ENCODE measurements around the gene ZNF394.
A peak's percentile ranks its signal among the peaks of the same experiment; 100 is the strongest.

ZNF394 gene

GRCh38 chr7:99535667-99536066 is 35.6 kb upstream of the ZNF394 start:
- no peaks in the 10 kb centered on the region for H3K4me1 ChIP-seq (ENCODE audit: control insufficient read depth in 2 of 2, insufficient read depth in 1 of 2, low read depth in 1 of 2, low read length in 2 of 2)
- H3K4me2 ChIP-seq (ENCODE audit: insufficient read depth, low read length, poor library complexity, severe bottlenecking) = no peak overlapping the region
- H3K27ac ChIP-seq (replicated peaks; ENCODE audit: low read length) = no peak overlapping the region
- H4K8ac ChIP-seq (ENCODE audit: low read depth, low read length) = no peak overlapping the region
- H3K23ac ChIP-seq (ENCODE audit: low read depth, low read length, poor library complexity) = no peak overlapping the region
- H3K79me1 ChIP-seq (ENCODE audit: low read depth, low read length) = no peaks in the 10 kb centered on the region
- no peak overlapping the region for H3K14ac ChIP-seq (ENCODE audit: low read length)
- H2BK15ac ChIP-seq (ENCODE audit: low read length) = no peak overlapping the region
- no peak overlapping the region for H2BK120ac ChIP-seq (ENCODE audit: low read depth, low read length)
- H3K18ac ChIP-seq (ENCODE audit: low read length) = no peak overlapping the region
- H2BK12ac ChIP-seq (ENCODE audit: low read length) = no peak overlapping the region
- no CpG with 5 or more reads among the region's 2 CpGs for WGBS, 2 donors (ENCODE audit: extremely low coverage in 2 of 2, insufficient read length in 2 of 2, insufficient replicate concordance in 1 of 2)
- H3K36me3 ChIP-seq (replicated peaks in 1 of 2; ENCODE audit: control insufficient read depth in 2 of 2, insufficient read depth in 2 of 2, low read length in 2 of 2) = peaks cover 26 to 39% of the 10 kb centered on the region in 2 donors
- H4K91ac ChIP-seq (ENCODE audit: low read depth, low read length, poor library complexity) = no peak overlapping the region
- H3K27me3 ChIP-seq (ENCODE audit: control insufficient read depth in 3 of 3, insufficient read depth in 3 of 3, low read depth in 1 of 3, low read length in 3 of 3) = no peaks in the 10 kb centered on the region
- H3K9ac ChIP-seq (ENCODE audit: low read depth, low read length, poor library complexity) = no peak overlapping the region
- no peak overlapping the region for H2BK5ac ChIP-seq (ENCODE audit: low read length)
- H3K9me3 ChIP-seq (replicated peaks in 1 of 2; ENCODE audit: control insufficient read depth in 2 of 2, insufficient read depth in 1 of 2, low read depth in 1 of 2, low read length in 2 of 2) = peaks cover 40 to 47% of the 10 kb centered on the region in 2 donors
- H2AFZ ChIP-seq (ENCODE audit: low read length) = no peak overlapping the region
- H3K4ac ChIP-seq (ENCODE audit: low read length) = no peak overlapping the region
- H3K4me3 ChIP-seq (ENCODE audit: low read length in 2 of 2) = no peak overlapping the region
- DNase-seq (ENCODE audit: low spot score) = no peak
- H2AK5ac ChIP-seq (ENCODE audit: low read depth, low read length) = no peak overlapping the region

- Histone ChIP-seq H2BK15ac (ENCODE audit: low read length) (no peak overlapping the region), H3K9me3 (replicated peaks in 1 of 2; ENCODE audit: control insufficient read depth in 2 of 2, insufficient read depth in 1 of 2, low read depth in 1 of 2, low read length in 2 of 2) (peaks cover 44 to 57% of the 10 kb centered on the region in 2 donors), H3K23ac (ENCODE audit: low read depth, low read length, poor library complexity) (no peak overlapping the region), H3K4me2 (ENCODE audit: insufficient read depth, low read length, poor library complexity, severe bottlenecking) (no peak overlapping the region), H3K27me3 (ENCODE audit: control insufficient read depth in 3 of 3, insufficient read depth in 3 of 3, low read depth in 1 of 3, low read length in 3 of 3) (no peaks in the 10 kb centered on the region), H3K4me1 (ENCODE audit: control insufficient read depth in 2 of 2, insufficient read depth in 1 of 2, low read depth in 1 of 2, low read length in 2 of 2) (no peaks in the 10 kb centered on the region), H3K27ac (replicated peaks; ENCODE audit: low read length) (no peak overlapping the region), H2BK12ac (ENCODE audit: low read length) (no peak overlapping the region), H3K14ac (ENCODE audit: low read length) (no peak overlapping the region), H2AK5ac (ENCODE audit: low read depth, low read length) (no peak overlapping the region), H3K4me3 (ENCODE audit: low read length in 2 of 2) (no peak overlapping the region), H4K91ac (ENCODE audit: low read depth, low read length, poor library complexity) (no peak overlapping the region), H3K18ac (ENCODE audit: low read length) (no peak overlapping the region), H2BK120ac (ENCODE audit: low read depth, low read length) (no peak overlapping the region), H4K8ac (ENCODE audit: low read depth, low read length) (no peak overlapping the region), H2BK5ac (ENCODE audit: low read length) (no peak overlapping the region), H3K79me1 (ENCODE audit: low read depth, low read length) (no peaks in the 10 kb centered on the region), H3K4ac (ENCODE audit: low read length) (no peak overlapping the region), H2AFZ (ENCODE audit: low read length) (no peak overlapping the region), H3K9ac (ENCODE audit: low read depth, low read length, poor library complexity) (no peak overlapping the region), H3K36me3 (replicated peaks in 1 of 2; ENCODE audit: control insufficient read depth in 2 of 2, insufficient read depth in 2 of 2, low read length in 2 of 2) (peaks cover 42 to 78% of the 10 kb centered on the region in 2 donors)
- DNase-seq (ENCODE audit: low spot score) = no peak
- no CpG with 5 or more reads among the region's 12 CpGs for WGBS, 2 donors (ENCODE audit: extremely low coverage in 2 of 2, insufficient read length in 2 of 2, insufficient replicate concordance in 1 of 2)
Measured at GRCh38 chr7:99531354-99531765, 31.3 kb upstream of the ZNF394 start.

GRCh38 chr7:99525713-99526440 is 25.8 kb upstream of the ZNF394 start:
- H2AFZ ChIP-seq (ENCODE audit: low read length) = no peak overlapping the region
- WGBS, 2 donors (ENCODE audit: extremely low coverage in 2 of 2, insufficient read length in 2 of 2, insufficient replicate concordance in 1 of 2) = no CpG with 5 or more reads among the region's 21 CpGs
- H3K36me3 ChIP-seq (replicated peaks in 1 of 2; ENCODE audit: control insufficient read depth in 2 of 2, insufficient read depth in 2 of 2, low read length in 2 of 2) = peaks cover 25 to 86% of the 10 kb centered on the region in 2 donors
- H3K27ac ChIP-seq (replicated peaks; ENCODE audit: low read length) = no peak overlapping the region
- H3K4me2 ChIP-seq (ENCODE audit: insufficient read depth, low read length, poor library complexity, severe bottlenecking) = no peak overlapping the region
- no peaks in the 10 kb centered on the region for H3K4me1 ChIP-seq (ENCODE audit: control insufficient read depth in 2 of 2, insufficient read depth in 1 of 2, low read depth in 1 of 2, low read length in 2 of 2)
- H4K8ac ChIP-seq (ENCODE audit: low read depth, low read length) = no peak overlapping the region
- H2BK5ac ChIP-seq (ENCODE audit: low read length) = no peak overlapping the region
- H3K27me3 ChIP-seq (ENCODE audit: control insufficient read depth in 3 of 3, insufficient read depth in 3 of 3, low read depth in 1 of 3, low read length in 3 of 3) = no peaks in the 10 kb centered on the region
- H3K4me3 ChIP-seq (ENCODE audit: low read length in 2 of 2) = no peak overlapping the region
- H3K18ac ChIP-seq (ENCODE audit: low read length) = no peak overlapping the region
- no peak overlapping the region for H4K91ac ChIP-seq (ENCODE audit: low read depth, low read length, poor library complexity)
- no peak overlapping the region for H3K14ac ChIP-seq (ENCODE audit: low read length)
- H2BK15ac ChIP-seq (ENCODE audit: low read length) = no peak overlapping the region
- H3K79me1 ChIP-seq (ENCODE audit: low read depth, low read length) = no peaks in the 10 kb centered on the region
- no peak for DNase-seq (ENCODE audit: low spot score)
- H3K4ac ChIP-seq (ENCODE audit: low read length) = no peak overlapping the region
- H2BK12ac ChIP-seq (ENCODE audit: low read length) = no peak overlapping the region
- H3K23ac ChIP-seq (ENCODE audit: low read depth, low read length, poor library complexity) = peak overlapping the region; percentile 3
- peaks cover 14 to 27% of the 10 kb centered on the region in 2 donors for H3K9me3 ChIP-seq (replicated peaks in 1 of 2; ENCODE audit: control insufficient read depth in 2 of 2, insufficient read depth in 1 of 2, low read depth in 1 of 2, low read length in 2 of 2)
- H2BK120ac ChIP-seq (ENCODE audit: low read depth, low read length) = no peak overlapping the region
- no peak overlapping the region for H2AK5ac ChIP-seq (ENCODE audit: low read depth, low read length)
- H3K9ac ChIP-seq (ENCODE audit: low read depth, low read length, poor library complexity) = no peak overlapping the region

GRCh38 chr7:99521399-99521798 is 21.3 kb upstream of the ZNF394 start:
- Histone ChIP-seq H4K8ac (ENCODE audit: low read depth, low read length) (no peak overlapping the region), H3K4me1 (ENCODE audit: control insufficient read depth in 2 of 2, insufficient read depth in 1 of 2, low read depth in 1 of 2, low read length in 2 of 2) (no peaks in the 10 kb centered on the region), H3K9ac (ENCODE audit: low read depth, low read length, poor library complexity) (no peak overlapping the region), H3K79me1 (ENCODE audit: low read depth, low read length) (peaks cover 1% of the 10 kb centered on the region), H3K23ac (ENCODE audit: low read depth, low read length, poor library complexity) (no peak overlapping the region), H3K4me2 (ENCODE audit: insufficient read depth, low read length, poor library complexity, severe bottlenecking) (no peak overlapping the region), H3K18ac (ENCODE audit: low read length) (no peak overlapping the region), H2BK120ac (ENCODE audit: low read depth, low read length) (no peak overlapping the region), H3K4me3 (ENCODE audit: low read length in 2 of 2) (no peak overlapping the region), H2AK5ac (ENCODE audit: low read depth, low read length) (no peak overlapping the region), H4K91ac (ENCODE audit: low read depth, low read length, poor library complexity) (no peak overlapping the region), H2BK15ac (ENCODE audit: low read length) (no peak overlapping the region), H3K9me3 (replicated peaks in 1 of 2; ENCODE audit: control insufficient read depth in 2 of 2, insufficient read depth in 1 of 2, low read depth in 1 of 2, low read length in 2 of 2) (no peaks in the 10 kb centered on the region), H3K27me3 (ENCODE audit: control insufficient read depth in 3 of 3, insufficient read depth in 3 of 3, low read depth in 1 of 3, low read length in 3 of 3) (no peaks in the 10 kb centered on the region), H3K36me3 (replicated peaks in 1 of 2; ENCODE audit: control insufficient read depth in 2 of 2, insufficient read depth in 2 of 2, low read length in 2 of 2) (peaks cover 17 to 79% of the 10 kb centered on the region in 2 donors), H3K27ac (replicated peaks; ENCODE audit: low read length) (no peak overlapping the region), H2AFZ (ENCODE audit: low read length) (no peak overlapping the region), H3K4ac (ENCODE audit: low read length) (no peak overlapping the region), H2BK12ac (ENCODE audit: low read length) (no peak overlapping the region), H2BK5ac (ENCODE audit: low read length) (no peak overlapping the region), H3K14ac (ENCODE audit: low read length) (no peak overlapping the region)
- no CpG with 5 or more reads among the region's 3 CpGs for WGBS, 2 donors (ENCODE audit: extremely low coverage in 2 of 2, insufficient read length in 2 of 2, insufficient replicate concordance in 1 of 2)
- no peak for DNase-seq (ENCODE audit: low spot score)
